Stimulated activated CD4-positive, alpha-beta T cell treated with anti-CD3 and anti-CD28 coated beads, Interleukin-15, amount 100 ng/mL, for 24 hours (primary cell): ENCODE data around the gene KLK10.

Experiments
- DNase-seq: peaks from one replicate; pipeline ENCODE4 v3.0.0-alpha.2; 2020

Gene KLK10

GRCh38 chr19:51025809-51026553 lies 6.5 kb upstream of the KLK10 start:
- DNase-seq, result no peak

GRCh38 chr19:51025401-51025800 lies 5.9 kb upstream of the KLK10 start:
- DNase-seq, result no peak

- no peak for DNase-seq
These were observed 5.4 kb upstream of the KLK10 start for GRCh38 chr19:51024924-51025323.

GRCh38 chr19:51023946-51024345 lies 4.4 kb upstream of the KLK10 start:
- no peak for DNase-seq

GRCh38 chr19:51022526-51022925 lies 3.0 kb upstream of the KLK10 start:
- no peak for DNase-seq

- no peak for DNase-seq
These were observed 1.6 kb upstream of the KLK10 start for GRCh38 chr19:51020988-51021651.

- DNase-seq, result peak; percentile 29
These were observed 565 bp downstream of the KLK10 start for GRCh38 chr19:51018745-51019543.

- DNase-seq, result peak; percentile 83
These were observed 2.5 kb downstream of the KLK10 start for GRCh38 chr19:51016798-51017683.

GRCh38 chr19:51015691-51016267 lies 3.7 kb downstream of the KLK10 start:
- DNase-seq, result no peak

- DNase-seq, result no peak
These were observed 5.3 kb downstream of the KLK10 start for GRCh38 chr19:51014242-51014641.

- no peak for DNase-seq
These were observed 6.8 kb downstream of the KLK10 start for GRCh38 chr19:51012661-51013190.

- no peak for DNase-seq
These were observed 9.3 kb downstream of the KLK10 start for GRCh38 chr19:51010066-51010795.

- no peak for DNase-seq
These were observed 10.2 kb downstream of the KLK10 start for GRCh38 chr19:51009061-51009891.

GRCh38 chr19:51007488-51007887 lies 12.0 kb downstream of the KLK10 start:
- DNase-seq, result no peak

GRCh38 chr19:51006406-51006805 lies 13.1 kb downstream of the KLK10 start:
- no peak for DNase-seq

- DNase-seq, result no peak
These were observed 14.3 kb downstream of the KLK10 start for GRCh38 chr19:51005248-51005647.

GRCh38 chr19:51003316-51003715 lies 16.2 kb downstream of the KLK10 start:
- DNase-seq, result no peak

GRCh38 chr19:51002542-51003311 lies 16.8 kb downstream of the KLK10 start:
- DNase-seq, result peak; percentile 54

GRCh38 chr19:51002089-51002532 lies 17.4 kb downstream of the KLK10 start:
- DNase-seq, result no peak
